ENCODE results near the gene NRBP1.

DNA sequence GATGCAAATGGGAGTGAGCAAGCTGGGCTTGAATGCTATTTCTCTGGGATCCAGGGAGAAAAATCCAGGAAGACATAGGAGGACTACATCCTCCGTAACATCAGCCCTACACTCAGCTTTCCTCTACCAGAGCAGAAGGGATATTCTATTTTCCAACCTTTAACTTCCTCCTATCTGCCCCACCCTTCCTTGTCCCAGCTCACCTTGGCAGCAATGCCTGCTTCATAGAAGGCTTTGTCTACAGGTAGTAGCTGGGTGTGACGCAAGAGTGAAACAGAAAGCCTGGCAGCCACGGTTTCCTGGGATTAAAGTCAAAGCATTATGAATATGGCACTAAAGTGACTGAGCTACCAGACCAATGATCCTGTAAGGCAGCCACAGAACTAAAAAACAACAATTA, 17.6 kb downstream of the NRBP1 start:
- TF ChIP-seq SPI1 (IDR thresholded peaks at IDR 0.05; ENCODE audit: borderline replicate concordance, low read depth), result no peak
- TF ChIP-seq, protein P1, sequence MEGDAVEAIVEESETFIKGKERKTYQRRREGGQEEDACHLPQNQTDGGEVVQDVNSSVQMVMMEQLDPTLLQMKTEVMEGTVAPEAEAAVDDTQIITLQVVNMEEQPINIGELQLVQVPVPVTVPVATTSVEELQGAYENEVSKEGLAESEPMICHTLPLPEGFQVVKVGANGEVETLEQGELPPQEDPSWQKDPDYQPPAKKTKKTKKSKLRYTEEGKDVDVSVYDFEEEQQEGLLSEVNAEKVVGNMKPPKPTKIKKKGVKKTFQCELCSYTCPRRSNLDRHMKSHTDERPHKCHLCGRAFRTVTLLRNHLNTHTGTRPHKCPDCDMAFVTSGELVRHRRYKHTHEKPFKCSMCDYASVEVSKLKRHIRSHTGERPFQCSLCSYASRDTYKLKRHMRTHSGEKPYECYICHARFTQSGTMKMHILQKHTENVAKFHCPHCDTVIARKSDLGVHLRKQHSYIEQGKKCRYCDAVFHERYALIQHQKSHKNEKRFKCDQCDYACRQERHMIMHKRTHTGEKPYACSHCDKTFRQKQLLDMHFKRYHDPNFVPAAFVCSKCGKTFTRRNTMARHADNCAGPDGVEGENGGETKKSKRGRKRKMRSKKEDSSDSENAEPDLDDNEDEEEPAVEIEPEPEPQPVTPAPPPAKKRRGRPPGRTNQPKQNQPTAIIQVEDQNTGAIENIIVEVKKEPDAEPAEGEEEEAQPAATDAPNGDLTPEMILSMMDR (IDR thresholded peaks at IDR 0.05; ENCODE audit: insufficient read depth, low read length), result no peak

Measured in HL-60 (cell line).